Measurements from ENCODE around the gene ZNF425.
"Not testable (repeated sequence)": the region's sequence is repeated elsewhere in the genome, so short reads cannot be mapped to it uniquely, and the experiment has no call there.

The ZNF425 gene

DNA sequence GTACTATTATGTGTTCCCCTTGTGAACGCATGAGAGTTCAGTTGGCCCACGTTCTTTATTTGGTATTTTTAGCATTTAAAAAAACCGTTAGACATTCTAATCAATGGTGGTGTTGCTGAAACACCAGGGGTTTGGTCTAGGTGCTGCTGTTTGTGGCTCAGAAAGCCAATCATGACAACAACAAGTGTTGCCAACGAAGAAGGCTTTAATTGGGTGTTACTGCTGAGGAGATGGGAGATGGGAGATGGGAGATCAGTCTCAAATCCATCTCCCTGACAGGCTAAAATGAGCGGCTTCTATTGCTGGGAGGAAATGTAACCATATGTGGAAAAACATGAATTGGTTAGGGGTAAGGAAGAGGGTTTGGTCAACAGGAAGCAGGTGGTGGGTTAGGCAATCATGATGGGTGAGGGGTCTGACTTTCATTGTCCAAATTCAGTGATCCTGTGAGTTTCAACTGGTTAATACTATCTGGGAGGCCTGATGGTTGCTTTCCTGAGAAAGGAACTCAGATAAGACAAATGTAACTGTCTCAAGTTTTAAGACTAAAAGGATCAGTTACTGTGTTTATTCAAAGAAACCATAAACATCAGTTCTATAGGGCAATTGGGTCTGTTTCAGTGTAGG lies 4.6 kb upstream of the ZNF425 start:
- no peak for DNase-seq

DNA sequence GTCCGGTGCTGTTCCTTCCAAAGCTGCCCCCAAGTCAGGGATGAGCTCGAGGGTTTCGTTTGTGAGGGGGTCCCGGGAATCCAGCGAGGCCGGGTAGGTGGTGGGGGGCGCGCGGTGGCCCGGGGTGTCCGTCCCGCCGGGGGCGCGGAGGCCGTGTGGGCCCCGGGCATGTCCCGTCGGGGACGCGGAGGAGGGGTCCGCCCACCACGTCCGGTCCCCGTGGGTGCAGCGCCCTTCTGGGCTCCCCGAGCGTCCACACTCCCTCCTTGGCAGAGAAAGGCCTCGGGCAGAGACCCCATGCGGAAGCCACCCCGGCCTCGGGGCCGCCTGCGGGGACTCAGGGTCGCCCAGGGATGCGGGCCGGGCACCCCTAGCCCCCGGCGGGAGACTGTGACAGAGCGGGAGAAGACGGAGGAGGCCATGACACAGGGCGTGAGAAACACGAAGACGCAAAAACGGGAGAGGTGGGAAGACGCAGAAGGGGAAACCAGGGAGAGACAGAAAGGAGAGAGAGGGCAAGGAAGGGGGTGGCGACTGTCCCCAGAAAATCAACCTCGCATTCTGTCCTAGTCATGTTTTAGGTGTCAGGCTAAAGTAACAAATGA lies 640 bp upstream of the ZNF425 start:
- DNase-seq: peak; percentile 14 to 31

DNA sequence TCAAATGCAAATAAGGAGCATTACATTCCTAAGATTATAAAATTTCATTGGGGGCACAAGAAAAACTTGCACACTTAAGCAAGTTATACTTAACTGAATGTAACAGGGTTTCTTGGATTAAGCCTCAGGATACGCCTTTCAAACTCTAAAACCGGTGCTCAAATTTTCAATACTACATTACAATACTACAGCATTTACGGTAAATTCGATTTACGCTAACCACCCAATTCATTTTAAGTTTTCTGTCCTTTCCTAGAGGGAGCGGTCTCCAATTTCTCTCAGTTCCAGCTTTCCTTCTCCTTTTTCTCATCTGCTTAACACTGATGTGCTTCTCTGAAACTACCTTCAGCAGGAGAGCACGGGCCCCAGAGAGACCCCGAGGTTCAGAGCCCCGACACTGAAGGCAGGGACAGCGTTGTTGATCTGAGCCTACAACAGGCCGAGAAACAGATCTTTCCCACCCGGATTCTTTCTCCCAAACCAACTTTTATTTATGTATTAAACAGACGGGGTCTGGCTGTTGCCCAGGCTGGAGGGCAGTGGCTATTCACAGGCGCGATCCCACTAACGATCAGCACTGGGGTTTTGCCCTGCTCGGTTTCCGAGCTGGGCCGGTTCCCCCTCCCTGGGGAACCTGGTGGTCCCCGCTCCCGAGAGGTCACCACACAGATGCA lies 798 bp downstream of the ZNF425 start:
- no peak for DNase-seq

DNA sequence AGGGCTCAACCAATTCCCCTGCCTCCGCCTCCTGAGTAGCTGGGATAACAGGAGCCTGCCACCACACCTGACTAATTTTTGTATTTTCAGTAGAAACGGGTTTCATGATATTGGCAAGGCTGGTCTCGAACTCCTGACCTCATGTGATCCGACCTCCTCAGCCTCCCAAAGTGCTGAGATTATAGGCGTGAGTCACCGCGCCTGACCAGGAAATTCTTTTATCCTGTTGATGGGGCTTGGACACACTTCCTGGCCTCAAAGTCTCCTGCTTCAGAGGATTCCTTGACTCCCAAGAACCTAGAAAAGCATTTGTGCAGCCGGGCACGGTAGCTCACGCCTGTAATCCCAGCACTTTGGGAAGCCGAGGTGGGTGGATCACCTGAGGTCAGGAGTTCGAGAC lies 16.2 kb downstream of the ZNF425 start:
- DNase-seq: no peak

DNA sequence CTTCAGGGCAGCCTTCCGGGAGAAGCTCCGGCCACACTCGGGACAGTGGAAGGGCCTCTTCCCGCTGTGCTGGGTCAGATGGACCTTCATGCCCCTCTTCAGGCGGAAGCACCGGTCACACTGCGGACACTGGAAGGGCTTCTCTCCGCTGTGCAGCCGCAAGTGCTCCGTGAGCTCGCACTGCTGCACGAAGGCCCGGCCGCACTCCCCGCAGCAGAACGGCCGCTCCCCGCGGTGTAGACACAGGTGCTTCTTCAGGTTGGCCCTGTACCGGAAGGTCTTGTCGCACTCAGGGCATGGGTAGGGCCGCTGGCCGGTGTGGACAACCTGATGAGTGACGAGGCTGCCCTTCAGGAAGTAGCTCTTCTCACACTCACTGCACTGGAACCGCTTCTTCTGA lies 21.4 kb downstream of the ZNF425 start:
- DNase-seq: no peak

DNA sequence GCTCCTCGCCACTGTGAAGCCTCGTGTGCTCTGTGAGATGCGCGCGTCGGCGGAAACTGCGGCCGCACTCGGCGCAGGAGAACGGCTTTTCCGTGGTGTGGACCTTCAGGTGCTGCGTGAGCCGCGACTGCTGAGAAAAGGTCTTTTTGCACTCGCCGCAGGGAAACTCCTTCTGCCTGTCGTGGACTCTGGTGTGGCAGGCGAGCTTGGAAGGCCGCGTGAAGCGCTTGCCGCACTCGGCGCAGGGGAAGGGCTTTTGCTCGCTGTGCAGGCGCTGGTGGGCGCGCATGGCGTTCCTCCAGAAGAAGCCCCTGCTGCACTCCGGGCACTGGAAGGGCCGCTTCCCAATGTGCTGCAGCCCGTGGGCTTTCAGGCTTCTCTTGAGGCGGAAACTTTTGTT lies 21.9 kb downstream of the ZNF425 start:
- no peak for DNase-seq

DNA sequence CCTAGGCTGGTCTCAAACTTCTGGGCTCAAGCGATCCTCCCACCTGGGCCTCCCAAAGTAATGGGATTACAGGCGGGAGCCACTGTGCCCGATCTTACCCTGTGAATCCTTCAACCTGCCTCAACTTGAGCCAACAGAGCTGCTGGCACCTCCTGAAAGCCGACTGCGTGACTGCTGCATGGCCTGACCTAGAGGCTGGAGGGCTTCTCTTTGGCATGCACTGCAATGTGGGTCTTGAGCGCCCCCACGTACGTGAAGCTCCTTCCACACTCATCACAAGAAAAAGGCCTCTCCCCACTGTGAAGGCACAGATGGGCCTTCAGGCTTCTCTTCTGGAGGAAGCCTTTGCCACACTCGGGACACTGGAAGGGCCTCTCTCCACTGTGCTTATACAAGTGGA lies 22.7 kb downstream of the ZNF425 start:
- no peak for DNase-seq

DNA sequence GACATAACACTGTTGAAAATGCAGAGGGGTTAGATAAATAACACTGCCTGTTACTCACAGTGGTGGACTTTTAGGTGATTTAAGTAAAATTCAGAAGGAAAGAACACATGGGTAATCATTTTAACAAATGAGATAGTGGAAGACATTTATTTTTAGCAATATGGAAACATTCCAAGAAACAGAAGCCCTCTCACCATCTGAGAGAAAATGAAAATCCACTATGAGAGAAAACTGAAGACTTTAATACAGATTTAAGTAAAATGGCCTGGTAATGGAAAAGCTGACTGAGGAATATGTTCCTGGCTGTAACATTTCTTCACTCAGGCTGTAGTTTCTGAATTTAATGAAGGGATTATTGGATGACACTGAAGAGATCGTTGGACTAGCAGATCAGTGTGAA lies 23.5 kb downstream of the ZNF425 start:
- no peak for DNase-seq

DNA sequence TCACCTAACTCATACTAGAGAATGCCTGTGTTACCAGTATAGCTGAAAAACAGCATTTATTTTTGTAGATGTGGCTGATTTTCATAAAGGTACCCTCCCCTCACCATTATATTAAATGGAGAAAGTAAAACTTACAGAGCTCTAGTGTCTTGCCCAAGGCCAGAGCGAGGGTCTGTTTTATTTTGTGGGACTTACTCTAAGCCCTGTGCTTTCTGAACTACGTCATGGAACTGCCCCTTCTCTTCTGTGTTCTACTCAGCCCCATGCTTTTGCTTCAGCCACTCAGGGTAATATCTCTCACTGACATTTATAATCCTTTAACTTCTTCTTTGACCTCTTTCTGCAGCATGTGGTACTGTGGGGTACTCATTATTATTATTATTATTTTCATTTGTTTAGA lies 25.3 kb downstream of the ZNF425 start:
- no peak for DNase-seq

DNA sequence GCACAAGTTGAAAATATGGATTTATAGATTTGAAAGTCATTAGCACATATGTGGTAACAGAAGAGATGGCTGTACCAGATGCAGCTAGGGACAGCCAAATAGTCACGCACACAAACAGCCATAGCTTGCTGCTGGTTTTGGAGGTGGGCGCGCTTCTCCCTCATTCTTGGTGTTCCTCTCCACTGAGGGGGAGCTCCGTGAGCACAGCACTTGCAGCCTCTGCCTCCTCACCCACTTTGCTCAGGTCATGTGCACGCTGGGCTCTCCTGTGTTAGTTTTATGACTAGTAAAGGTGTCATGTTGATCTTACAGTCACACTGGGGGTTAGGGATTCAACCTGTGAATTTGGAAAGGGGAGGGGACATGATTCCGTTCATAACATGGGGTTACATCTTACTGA lies 27.1 kb downstream of the ZNF425 start:
- DNase-seq: no peak

DNA sequence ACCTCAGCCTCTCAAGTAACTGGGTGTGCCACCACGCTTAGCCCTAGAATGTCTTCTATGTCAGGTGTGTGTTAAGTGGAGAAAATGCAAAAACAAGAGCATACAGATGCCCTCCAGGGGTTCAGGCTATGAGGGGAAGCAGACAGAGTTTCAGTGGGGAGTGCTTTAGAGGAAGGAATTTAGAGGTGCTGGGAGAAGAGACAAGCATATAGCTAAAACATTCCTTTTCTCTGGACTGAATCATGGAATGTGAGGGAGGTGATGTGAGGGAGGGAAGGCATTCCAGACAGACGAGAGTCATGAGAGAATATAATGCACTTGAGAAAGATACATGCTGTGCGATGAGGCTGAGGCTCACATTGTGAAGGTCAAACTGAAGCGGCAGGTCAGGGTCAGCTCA lies 29.0 kb downstream of the ZNF425 start:
- DNase-seq: no peak

DNA sequence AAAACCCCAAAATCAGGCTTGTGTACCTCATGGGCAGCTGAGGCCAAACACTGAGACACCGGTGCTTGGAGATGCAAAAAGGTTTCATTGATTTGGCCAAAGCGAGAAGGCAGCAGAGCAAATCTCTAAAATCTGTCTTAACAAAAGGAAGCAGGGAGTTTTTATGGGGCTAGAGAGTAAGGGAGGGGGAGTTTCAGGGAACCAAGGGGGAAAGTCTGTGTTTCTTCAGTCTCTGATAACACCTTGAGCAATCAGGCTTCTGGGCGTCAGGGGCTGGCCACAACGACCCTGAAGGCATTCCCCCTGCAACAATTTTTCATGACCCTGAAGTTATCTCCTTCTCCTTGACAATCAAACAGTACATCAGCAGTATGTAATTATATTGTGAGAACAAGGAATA lies 32.9 kb downstream of the ZNF425 start:
- DNase-seq: no peak

DNA sequence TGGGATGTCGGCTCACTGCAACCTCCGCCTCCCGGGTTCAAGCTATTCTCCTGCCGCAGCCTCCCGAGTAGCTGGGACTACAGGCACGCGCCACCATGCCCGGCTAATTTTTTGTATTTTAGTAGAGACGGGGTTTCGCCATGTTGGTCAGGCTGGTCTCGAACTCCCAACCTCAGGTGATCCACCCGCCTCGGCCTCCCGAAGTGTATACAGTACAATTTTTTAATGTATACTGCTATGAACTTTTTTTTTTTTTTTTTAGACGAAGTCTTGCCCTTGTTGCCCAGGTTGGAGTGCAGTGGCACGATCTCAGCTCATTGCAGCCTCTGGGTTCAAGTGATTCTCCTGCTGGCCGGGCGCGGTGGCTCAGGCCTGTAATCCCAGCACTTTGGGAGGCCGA lies 33.9 kb downstream of the ZNF425 start:
- DNase-seq: not testable (repeated sequence)

DNA sequence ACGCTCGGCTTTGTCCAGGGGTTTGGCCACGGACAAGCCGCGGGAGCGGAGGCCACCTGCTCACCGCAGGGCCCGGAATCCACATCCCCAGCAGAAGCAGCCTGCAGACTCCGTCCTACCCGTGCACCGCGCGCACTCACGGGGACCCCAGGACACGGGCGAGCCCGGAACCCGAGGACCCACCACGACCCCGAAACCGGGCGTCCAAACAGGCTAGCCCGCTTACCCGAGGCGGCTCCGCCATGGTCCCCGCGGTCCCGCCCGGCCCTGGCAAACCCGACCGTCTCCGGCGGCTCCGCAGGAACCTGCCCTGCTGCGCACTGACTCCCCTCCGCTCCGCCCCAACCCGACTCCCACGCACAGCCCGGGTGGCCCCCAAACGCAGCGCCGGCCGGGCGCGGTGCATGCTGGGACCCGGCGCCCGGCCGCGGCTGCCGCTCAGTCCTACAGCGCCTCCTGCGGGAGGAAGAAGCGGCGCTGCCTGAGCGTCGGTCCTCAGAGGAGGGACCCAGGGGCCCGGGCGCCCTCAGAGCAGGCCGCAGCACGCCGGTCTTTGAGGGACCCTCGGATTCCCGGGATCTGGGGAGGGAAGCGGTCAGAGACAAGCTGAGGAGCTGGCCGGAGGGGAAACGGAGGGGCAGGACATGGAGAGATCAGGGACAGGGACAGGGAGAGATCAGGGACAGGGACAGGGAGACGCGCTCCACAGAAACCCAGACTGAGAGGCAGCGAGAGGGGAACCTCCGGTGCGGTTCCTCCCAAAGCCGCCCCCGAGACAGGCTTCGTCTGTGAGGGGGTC lies 35.5 kb downstream of the ZNF425 start, which contains the start of gene ZNF786:
Gene ZNF786, minus strand, starts transcription at position 322 of the 799 bp plus-strand sequence. Its CDS starts 78 bp downstream, at position 244.
- DNase-seq: peak; percentile 69 to 89

DNA sequence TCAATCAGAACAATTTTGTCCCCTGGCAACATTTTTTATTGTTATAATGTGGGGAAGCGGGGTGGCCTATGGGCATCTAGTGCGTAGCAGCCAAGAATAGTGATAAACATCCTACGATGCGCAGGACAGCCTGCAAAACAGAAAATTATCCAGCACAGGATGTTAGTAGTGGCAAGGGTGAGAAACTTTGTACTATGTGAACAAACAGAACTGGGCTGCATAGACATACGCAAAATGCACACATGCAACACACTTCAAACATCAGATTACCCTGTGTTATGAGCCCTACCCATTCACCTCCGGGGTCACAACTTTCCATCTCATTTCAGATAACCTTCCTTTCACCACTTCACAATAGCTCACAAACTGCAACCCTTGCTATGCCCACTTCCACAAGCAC lies 38.7 kb downstream of the ZNF425 start:
- no peak for DNase-seq

DNA sequence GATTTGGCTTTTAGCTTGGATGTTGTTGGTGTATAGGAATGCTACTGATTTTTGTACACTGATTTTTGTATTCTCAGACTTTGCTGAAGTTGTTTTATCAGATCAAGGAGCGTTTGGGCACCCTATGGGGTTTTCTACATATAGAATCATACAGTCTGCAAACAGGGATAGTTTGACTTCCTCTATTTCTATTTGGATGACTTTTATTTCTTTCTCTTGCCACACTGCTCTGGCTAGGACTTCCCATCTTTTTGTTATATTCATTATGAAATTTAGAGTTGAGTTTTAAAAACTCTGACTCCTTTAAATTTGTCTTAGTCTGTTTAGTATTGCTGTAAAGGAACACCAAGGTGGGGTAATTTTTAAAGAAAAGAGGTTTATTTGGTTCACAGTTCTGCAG lies 40.3 kb downstream of the ZNF425 start:
- DNase-seq: no peak

DNA sequence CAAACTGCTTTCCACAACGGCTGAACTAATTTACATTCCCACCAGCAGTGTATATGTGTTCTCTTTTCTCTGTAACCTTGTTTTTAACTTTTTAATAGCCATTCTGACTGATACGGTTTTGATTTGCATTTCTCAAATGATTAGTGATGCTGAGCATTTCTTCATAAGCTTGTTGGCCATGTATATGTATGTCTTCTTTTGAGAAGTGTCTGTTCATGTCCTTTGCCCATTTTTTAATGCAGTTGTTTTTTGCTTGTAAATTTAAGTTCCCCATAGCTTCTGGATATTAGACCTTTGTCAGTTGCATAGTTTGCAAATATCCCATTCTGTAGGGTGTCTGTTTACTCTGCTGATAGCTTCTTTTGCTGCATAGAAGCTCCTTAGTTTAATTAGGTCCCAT lies 41.7 kb downstream of the ZNF425 start:
- no peak for DNase-seq

DNA sequence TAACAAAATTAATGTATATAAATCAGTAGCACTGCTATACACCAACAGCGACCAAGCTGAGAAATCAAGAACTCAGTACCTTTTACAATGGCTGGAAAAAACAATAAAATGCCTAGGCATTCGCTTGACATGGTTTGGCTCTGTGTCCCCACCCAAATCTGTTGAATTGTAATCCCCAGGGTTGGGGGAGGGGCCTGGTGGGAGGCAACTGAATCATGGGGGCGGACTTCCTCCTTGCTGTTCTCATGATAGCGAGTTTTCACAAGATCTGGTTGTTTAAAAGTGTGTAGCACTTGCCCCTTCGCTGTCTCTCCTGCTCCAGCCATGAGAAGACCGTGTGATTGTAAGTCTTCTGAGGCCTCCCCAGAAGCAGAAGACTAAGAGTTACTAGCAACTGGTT lies 44.2 kb downstream of the ZNF425 start:
- no peak for DNase-seq

DNA sequence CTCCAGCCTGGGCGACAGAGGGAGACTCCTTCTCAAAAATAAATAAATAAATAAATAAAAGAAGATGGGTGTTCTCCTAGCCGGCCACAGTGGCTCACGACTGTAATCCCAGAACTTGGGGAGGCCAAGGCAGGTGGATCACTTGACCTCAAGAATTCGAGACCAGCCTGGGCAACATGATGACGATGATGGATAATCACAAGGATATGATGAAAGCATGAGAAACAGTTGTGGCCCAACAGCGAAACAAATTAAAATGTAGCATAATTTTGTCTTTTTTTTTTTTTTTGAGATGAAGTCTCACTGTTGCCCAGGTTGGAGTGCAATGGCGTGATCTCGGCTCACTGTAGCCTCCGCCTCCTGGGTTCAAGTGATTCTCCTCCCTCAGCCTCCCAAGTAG lies 48.5 kb downstream of the ZNF425 start:
- no peak for DNase-seq

DNA sequence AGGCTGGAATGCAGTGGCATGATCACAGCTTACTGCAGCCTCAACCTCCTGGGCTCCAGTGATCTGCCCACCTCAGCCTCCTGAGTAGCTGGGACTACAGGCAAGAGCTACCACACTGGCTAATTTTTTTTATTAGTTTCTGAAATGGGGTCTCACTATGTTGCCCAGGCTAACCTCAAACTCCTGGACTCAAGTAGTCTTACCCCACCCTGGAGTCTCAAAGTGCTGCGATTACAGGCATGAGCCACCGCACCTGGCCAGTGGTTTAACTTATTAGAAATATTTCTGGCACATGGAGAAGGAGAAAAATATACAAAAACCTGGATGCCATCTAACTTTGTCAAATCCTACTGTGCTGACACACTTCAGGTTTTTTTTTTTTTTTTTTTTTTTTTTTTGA lies 50.8 kb downstream of the ZNF425 start:
- no peak for DNase-seq

DNA sequence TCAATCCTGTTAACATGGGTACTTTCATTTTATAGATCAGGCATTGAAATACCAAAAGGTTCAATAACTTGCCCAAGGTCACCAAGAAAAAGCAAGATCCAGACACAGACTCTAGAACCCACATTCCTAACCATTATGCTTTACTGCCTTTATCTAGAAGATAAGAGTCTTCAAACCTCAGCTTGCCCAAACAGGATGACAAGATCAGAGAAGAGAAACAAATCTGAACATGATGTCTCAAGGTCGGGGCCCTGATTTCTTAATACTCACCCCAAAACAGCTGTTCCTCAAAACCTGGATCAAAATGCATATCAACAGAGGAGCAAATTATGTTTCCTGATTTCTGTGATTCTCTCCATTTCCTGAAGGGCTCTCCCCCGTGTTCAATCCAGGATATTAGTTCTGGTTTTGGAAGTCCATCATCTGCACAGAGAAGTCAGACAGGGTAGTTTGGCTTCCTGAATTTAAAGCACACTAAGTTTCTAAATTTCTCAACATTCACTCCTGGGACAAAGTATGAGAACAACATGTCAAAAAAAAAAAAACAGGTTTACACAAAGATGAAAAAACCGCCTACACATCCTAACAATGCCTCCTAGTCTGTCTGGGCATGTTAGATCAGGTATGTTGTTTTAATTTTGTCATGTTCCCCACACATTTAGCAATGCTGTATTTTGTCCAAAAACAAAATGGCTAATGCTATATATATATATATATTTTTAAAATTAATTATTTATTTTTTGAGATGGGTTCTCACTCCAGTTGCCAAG lies 51.8 kb downstream of the ZNF425 start:
- no peak for DNase-seq

DNA sequence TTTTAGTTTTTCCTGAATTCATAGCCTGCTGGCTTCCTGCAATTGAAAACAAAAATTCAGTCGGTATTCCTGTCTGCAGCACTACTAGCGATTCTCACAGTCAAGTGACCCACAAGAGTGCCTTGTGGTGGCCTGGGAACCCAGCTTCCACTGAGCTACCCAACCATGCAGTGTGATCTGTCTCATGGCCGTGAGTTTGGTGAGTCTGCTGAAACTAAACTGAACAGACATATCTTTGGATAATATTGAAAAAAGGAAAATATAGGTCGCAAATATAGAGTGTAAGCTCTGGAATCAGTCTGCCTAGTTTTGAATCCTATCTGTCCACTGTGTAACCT lies 53.7 kb downstream of the ZNF425 start:
- no peak for DNase-seq

Measured in NCI-H446 (cell line).